Chondrocyte (in vitro differentiated cells): ENCODE data around the gene EXOC5. TPM values are rescaled to one million over a fixed set of nuclear protein-coding genes. Genes with fewer than 3 reads are reported as not detected.
A peak's percentile ranks its signal among the peaks of the same experiment; 100 is the strongest.
"Not testable (repeated sequence)": the region's sequence is repeated elsewhere in the genome, so short reads cannot be mapped to it uniquely, and the experiment has no call there.

Experiments
- DNase-seq: peaks from one replicate; pipeline ENCODE4 v3.0.0; 2021; ENCODE audit warnings: mixed read lengths, low spot score
- H3K27ac Mint-ChIP-seq: one replicate; pipeline ENCODE4 v1.8.0; 2021; ENCODE audit warnings: mild to moderate bottlenecking, moderate library complexity, mixed read lengths; ENCODE audit not compliant: unreplicated experiment
- H3K27me3 Mint-ChIP-seq: 2 replicates; pipeline ENCODE4 v1.8.0; 2021; ENCODE audit warnings: low read depth, mixed read lengths
- H3K36me3 Mint-ChIP-seq: 2 replicates; pipeline ENCODE4 v1.8.0; 2021; ENCODE audit warnings: low read depth, mixed read lengths
- H3K4me1 Mint-ChIP-seq: 2 replicates; pipeline ENCODE4 v1.8.0; 2021; ENCODE audit warnings: low read depth, mild to moderate bottlenecking, mixed read lengths
- H3K4me3 Mint-ChIP-seq: one replicate; pipeline ENCODE4 v1.8.0; 2021; ENCODE audit warnings: mild to moderate bottlenecking, moderate library complexity, mixed read lengths; ENCODE audit not compliant: unreplicated experiment
- H3K9me3 Mint-ChIP-seq: 2 replicates; pipeline ENCODE4 v1.8.0; 2021; ENCODE audit warnings: low read depth, mixed read lengths
- total RNA-seq: library from RNA; stranded (reverse); gene quantifications from 3 replicates; pipeline ENCODE4 v1.2.1, GENCODE V29; 2021
- TF ChIP-seq, protein P1 (sequence below): fragments of 200-600 bp; sonication (generic); IDR thresholded peaks from 2 replicates; pipeline ENCODE4 v1.5.0; 2021; ENCODE audit warnings: antibody characterized with exemption, mild to moderate bottlenecking, moderate library complexity

The EXOC5 gene
- total RNA-seq, 1 donor from 2014 or later = 86.6 TPM

DNA sequence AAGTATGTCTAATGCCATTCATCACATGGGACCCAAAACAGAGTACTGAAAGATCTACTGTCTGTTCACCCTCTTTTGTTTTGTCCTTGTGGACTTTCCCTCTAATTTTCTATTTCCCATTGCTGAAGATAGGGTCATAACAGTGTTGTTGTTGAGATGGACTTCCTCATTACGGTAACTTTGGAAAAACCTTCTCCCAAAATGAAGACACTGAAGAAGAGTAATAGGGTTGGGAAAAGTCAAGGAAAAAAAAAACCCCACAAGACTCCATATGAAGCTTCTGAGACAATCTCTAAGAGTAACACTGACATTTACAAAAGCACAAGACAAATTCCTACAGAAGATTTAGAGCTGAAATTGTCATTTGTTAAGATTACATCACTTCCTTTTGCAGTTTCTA is 36.7 kb downstream of the EXOC5 start:
- H3K4me3 Mint-ChIP-seq = no peak overlapping the region
- no peak for DNase-seq
- H3K4me1 Mint-ChIP-seq = no peaks in the 10 kb centered on the region
- peaks cover 3% of the 10 kb centered on the region for H3K9me3 Mint-ChIP-seq
- no peaks in the 10 kb centered on the region for H3K27me3 Mint-ChIP-seq
- TF ChIP-seq, protein P1, sequence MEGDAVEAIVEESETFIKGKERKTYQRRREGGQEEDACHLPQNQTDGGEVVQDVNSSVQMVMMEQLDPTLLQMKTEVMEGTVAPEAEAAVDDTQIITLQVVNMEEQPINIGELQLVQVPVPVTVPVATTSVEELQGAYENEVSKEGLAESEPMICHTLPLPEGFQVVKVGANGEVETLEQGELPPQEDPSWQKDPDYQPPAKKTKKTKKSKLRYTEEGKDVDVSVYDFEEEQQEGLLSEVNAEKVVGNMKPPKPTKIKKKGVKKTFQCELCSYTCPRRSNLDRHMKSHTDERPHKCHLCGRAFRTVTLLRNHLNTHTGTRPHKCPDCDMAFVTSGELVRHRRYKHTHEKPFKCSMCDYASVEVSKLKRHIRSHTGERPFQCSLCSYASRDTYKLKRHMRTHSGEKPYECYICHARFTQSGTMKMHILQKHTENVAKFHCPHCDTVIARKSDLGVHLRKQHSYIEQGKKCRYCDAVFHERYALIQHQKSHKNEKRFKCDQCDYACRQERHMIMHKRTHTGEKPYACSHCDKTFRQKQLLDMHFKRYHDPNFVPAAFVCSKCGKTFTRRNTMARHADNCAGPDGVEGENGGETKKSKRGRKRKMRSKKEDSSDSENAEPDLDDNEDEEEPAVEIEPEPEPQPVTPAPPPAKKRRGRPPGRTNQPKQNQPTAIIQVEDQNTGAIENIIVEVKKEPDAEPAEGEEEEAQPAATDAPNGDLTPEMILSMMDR = no peak
- H3K36me3 Mint-ChIP-seq = peaks cover 25% of the 10 kb centered on the region
- no peak overlapping the region for H3K27ac Mint-ChIP-seq

DNA sequence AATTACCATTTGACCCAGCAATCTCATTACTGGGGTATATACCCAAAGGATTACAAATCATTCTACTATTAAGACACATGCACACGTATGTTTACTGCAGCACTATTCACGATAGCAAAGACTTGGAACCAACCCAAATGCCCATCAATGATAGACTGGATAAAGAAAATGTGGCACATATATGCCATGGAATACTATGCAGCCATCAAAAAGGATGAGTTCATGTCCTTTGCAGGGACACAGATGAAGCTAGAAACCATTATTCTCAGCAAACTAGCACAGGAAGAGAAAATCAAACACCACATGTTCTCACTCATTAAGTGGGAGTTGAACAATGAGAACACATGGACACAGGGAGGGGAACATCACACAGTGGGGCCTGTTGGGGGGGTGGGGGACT is 40.4 kb downstream of the EXOC5 start:
- H3K9me3 Mint-ChIP-seq, H3K4me3 Mint-ChIP-seq: not testable (repeated sequence)
- H3K36me3 Mint-ChIP-seq = peaks cover 30% of the 10 kb centered on the region

DNA sequence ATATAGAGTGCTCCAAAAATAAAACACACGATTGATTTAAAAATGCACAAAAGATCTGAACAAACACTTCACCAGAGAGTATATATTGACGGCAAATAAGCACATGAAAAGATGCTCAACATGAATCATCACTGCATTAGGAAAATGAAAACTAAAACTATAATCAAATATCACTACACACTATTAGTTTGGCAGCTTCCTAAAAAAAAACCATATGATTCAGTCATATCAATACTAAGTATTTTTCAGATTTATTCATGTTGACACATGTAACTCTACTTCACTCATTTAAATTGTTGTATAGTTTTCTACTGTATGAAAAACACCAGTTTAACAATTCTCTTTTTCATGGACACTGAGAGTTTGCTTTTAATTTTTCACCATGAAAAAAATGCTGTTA is 41.6 kb downstream of the EXOC5 start:
- H3K9me3 Mint-ChIP-seq = peaks cover 3% of the 10 kb centered on the region
- DNase-seq = no peak
- TF ChIP-seq, protein P1 = no peak
- no peak overlapping the region for H3K4me3 Mint-ChIP-seq
- no peak overlapping the region for H3K27ac Mint-ChIP-seq
- H3K36me3 Mint-ChIP-seq = peaks cover 26% of the 10 kb centered on the region
- no peaks in the 10 kb centered on the region for H3K27me3 Mint-ChIP-seq
- no peaks in the 10 kb centered on the region for H3K4me1 Mint-ChIP-seq

More for the DNA sequence above, 40.4 kb downstream of the EXOC5 start:
- not testable (repeated sequence) for DNase-seq, H3K27ac Mint-ChIP-seq, H3K4me1 Mint-ChIP-seq, H3K27me3 Mint-ChIP-seq

DNA sequence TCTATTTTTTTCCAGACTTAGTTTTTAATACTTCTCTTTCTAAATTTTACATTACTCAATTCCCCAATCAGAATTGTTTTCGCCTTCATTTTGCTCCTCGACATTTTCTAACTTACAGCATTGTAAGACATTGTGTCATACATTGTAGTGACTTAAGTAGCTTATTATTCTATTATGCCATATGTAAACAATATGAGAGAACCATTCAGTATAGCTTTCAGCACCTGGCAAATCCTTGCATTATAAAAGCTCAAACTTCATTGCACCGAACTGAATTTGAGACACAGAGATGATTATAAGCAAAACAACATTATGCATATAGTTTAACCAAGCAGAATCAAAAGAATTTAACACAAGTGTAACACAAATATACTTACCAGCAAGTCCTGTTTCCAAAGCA is 46.8 kb downstream of the EXOC5 start:
- DNase-seq = no peak
- TF ChIP-seq, protein P1 = no peak
- Mint-ChIP-seq H3K27ac (no peak overlapping the region), H3K27me3 (no peaks in the 10 kb centered on the region), H3K36me3 (peaks cover 13% of the 10 kb centered on the region), H3K4me1 (peaks cover 8% of the 10 kb centered on the region), H3K9me3 (no peaks in the 10 kb centered on the region), H3K4me3 (no peak overlapping the region)

DNA sequence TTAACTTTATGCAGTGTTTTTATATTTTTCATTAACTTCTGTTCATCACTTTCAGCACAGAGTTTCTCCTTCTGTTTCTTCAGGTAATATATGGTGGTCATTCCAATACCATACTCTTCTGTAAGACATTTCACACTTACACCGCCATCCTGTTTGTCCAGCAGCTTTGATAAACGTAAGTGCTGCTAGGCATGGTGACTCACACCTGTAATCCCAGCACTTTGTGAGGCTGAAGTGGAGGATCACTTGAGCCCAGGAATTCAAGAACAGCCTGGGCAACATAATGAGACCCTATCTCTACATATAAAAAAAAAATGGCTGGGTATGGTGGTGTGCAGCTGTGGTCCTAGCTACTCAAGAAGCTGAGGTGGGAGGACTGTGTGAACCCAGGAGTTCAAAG is 55.8 kb downstream of the EXOC5 start:
- H3K27ac Mint-ChIP-seq = no peak overlapping the region
- H3K4me1 Mint-ChIP-seq = peaks cover 12% of the 10 kb centered on the region
- DNase-seq = no peak
- H3K9me3 Mint-ChIP-seq = no peaks in the 10 kb centered on the region
- H3K27me3 Mint-ChIP-seq = no peaks in the 10 kb centered on the region
- TF ChIP-seq, protein P1 = no peak
- H3K36me3 Mint-ChIP-seq = peaks cover 47% of the 10 kb centered on the region
- no peak overlapping the region for H3K4me3 Mint-ChIP-seq

DNA sequence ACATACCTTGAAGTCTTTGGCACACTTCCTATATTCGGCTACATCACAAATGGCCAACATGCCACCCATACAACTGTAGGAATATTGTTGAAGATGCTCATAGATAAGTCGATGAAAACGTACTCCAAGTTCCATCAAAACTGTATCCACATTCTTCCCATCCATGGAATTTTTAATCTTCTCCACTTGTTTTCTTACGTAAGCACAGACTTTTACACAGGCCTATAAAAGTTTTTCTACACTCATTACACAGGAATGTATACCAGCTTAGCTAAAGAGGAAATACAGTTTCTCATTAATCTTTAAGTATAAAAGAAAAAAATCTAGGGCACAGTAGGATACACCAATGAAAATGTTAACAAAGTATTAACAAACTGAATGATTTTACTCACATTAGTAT is 59.1 kb downstream of the EXOC5 start:
- Mint-ChIP-seq H3K36me3 (peaks cover 30% of the 10 kb centered on the region), H3K9me3 (no peaks in the 10 kb centered on the region), H3K27me3 (no peaks in the 10 kb centered on the region), H3K4me3 (no peak overlapping the region), H3K4me1 (peaks cover 6% of the 10 kb centered on the region), H3K27ac (peak overlapping the region; percentile 0)
- TF ChIP-seq, protein P1 = no peak
- DNase-seq = no peak
